ENCODE measurements around the gene SHC3. TPM values are rescaled to one million over a fixed set of nuclear protein-coding genes. Genes with fewer than 3 reads are reported as not detected.

Gene SHC3
- total and polyA plus RNA-seq, 2 experiments from 2014 or later = 1.3 to 2.9 TPM

- TF ChIP-seq ZNF462 (CRISPR knock-in tag; IDR thresholded peaks at IDR 0.05) (no peak), CREB1 (CRISPR knock-in tag; IDR thresholded peaks at IDR 0.05; ENCODE audit: low read depth) (no peak)
Measured at GRCh38 chr9:89073397-89073796, 105.2 kb downstream of the SHC3 start (continued).

GRCh38 chr9:89071591-89071990 lies 107.0 kb downstream of the SHC3 start:
- Histone ChIP-seq H3K4me1 (ENCODE audit: insufficient read depth) (no peaks in the 10 kb centered on the region), H4K20me1 (replicated peaks; ENCODE audit: insufficient read depth) (no peaks in the 10 kb centered on the region), H3K79me2 (replicated peaks; ENCODE audit: insufficient read depth) (no peaks in the 10 kb centered on the region), H3K9me2 (ENCODE audit: insufficient read depth) (no peaks in the 10 kb centered on the region), H3K4me3 (no peak overlapping the region), H3K4me2 (no peak overlapping the region), H3F3A (replicated peaks; ENCODE audit: low read depth) (no peaks in the 10 kb centered on the region), H3K27ac (ENCODE audit: low read depth) (no peak overlapping the region), H3K36me3 (ENCODE audit: insufficient read depth) (no peaks in the 10 kb centered on the region), H2AFZ (no peak overlapping the region), H3K27me3 (ENCODE audit: insufficient read depth) (no peaks in the 10 kb centered on the region)
- no peak for TF ChIP-seq CTCF (conservative IDR thresholded peaks at IDR 0.05; ENCODE audit: low read depth in 2 of 2)
- ATAC-seq = no peak
- no peak overlapping the region for H3K27ac Mint-ChIP-seq
- H3K4me1 Mint-ChIP-seq = peaks cover 5% of the 10 kb centered on the region; the same call in 1 of the 3 replicates
- DNase-seq (ENCODE audit: low spot score) = no peak
- H3K36me3 Mint-ChIP-seq (ENCODE audit: low read depth) = no peaks in the 10 kb centered on the region; the same call in 2 of the 3 replicates
- peaks cover 1% of the 10 kb centered on the region for H3K27me3 Mint-ChIP-seq (ENCODE audit: insufficient read depth, low read depth, poor library complexity)
- H3K9me3 Mint-ChIP-seq = no peaks in the 10 kb centered on the region
- H3K4me3 Mint-ChIP-seq = no peak overlapping the region

Data from GM23338 (cell line).